ENCODE data around the gene TNFAIP1. TPM values are rescaled to one million over a fixed set of nuclear protein-coding genes. Genes with fewer than 3 reads are reported as not detected.

The TNFAIP1 gene
- total RNA-seq, 2 donors from 2014 or later, result 29.9 to 36.1 TPM

DNA sequence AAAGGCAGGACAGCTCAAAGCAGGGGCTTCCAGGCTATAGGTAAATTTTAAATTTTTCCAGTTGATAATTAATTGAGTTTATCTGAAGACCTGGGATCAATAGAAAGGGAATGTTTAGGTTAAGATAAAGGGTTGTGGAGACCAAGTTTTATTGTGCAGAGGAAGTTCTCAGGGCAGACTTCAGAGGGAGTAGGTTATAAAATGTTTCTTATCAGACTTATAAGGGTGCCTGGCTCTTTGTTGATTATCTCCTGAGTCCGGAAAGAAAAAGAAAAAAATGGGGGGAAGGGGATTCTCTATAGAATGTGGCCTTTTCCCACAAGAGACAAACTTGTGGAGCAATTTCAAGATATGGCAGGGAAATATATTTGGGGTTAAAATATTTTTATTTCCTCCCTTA is 54.6 kb downstream of the TNFAIP1 start:
- TF ChIP-seq, protein P1, sequence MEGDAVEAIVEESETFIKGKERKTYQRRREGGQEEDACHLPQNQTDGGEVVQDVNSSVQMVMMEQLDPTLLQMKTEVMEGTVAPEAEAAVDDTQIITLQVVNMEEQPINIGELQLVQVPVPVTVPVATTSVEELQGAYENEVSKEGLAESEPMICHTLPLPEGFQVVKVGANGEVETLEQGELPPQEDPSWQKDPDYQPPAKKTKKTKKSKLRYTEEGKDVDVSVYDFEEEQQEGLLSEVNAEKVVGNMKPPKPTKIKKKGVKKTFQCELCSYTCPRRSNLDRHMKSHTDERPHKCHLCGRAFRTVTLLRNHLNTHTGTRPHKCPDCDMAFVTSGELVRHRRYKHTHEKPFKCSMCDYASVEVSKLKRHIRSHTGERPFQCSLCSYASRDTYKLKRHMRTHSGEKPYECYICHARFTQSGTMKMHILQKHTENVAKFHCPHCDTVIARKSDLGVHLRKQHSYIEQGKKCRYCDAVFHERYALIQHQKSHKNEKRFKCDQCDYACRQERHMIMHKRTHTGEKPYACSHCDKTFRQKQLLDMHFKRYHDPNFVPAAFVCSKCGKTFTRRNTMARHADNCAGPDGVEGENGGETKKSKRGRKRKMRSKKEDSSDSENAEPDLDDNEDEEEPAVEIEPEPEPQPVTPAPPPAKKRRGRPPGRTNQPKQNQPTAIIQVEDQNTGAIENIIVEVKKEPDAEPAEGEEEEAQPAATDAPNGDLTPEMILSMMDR (conservative IDR thresholded peaks at IDR 0.05), result no peak
- Histone ChIP-seq H3K9me3 (ENCODE audit: control insufficient read depth, low read length) (no peaks in the 10 kb centered on the region), H3K4me1 (ENCODE audit: control insufficient read depth, insufficient read depth, low read length) (no peaks in the 10 kb centered on the region), H3K27ac (ENCODE audit: low read depth, low read length) (no peak overlapping the region), H3K36me3 (ENCODE audit: control insufficient read depth, insufficient read depth, low read length) (no peaks in the 10 kb centered on the region), H3K9ac (ENCODE audit: extremely low read depth, low read length, poor library complexity, severe bottlenecking) (no peak overlapping the region), H3K27me3 (ENCODE audit: control insufficient read depth, insufficient read depth, low read length, poor library complexity, severe bottlenecking) (peaks cover 19% of the 10 kb centered on the region), H3K4me3 (ENCODE audit: low read length) (no peak overlapping the region)
- 70 to 100% methylated on average over 1 of the region's 1 CpG for WGBS, 2 experiments (ENCODE audit: insufficient coverage in 1 of 2, insufficient read length in 1 of 2)
- H3K4me3 Mint-ChIP-seq, result no peak overlapping the region
- peaks cover 6% of the 10 kb centered on the region for H3K4me1 Mint-ChIP-seq
- no peak overlapping the region for H3K27ac Mint-ChIP-seq
- DNase-seq, result no peak
- H3K9me3 Mint-ChIP-seq, result no peaks in the 10 kb centered on the region
- H3K27me3 Mint-ChIP-seq (ENCODE audit: insufficient read depth), result peaks cover 25% of the 10 kb centered on the region
- H3K36me3 Mint-ChIP-seq (ENCODE audit: low read depth), result no peaks in the 10 kb centered on the region

DNA sequence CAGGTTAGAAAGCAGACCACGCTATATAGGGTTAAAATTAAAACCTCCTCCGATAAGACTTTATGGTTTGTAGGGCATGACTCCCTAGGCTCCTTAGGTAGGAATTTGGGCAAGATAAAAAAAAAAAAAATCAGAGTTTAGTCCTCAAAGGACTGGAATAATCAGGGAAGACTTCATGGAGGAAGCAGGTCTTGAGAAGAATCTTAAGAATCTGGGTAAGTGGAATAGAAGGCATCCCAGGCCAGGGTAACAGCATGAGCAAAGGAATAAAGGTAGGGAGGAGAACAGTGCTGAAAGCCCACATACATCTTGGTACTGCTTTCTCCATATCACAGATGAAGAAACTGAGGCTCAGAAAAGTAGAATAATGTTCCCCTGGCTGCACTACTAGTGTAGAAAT is 55.0 kb downstream of the TNFAIP1 start:
- TF ChIP-seq, protein P1 (conservative IDR thresholded peaks at IDR 0.05), result no peak
- Histone ChIP-seq H3K9ac (ENCODE audit: extremely low read depth, low read length, poor library complexity, severe bottlenecking) (no peak overlapping the region), H3K27me3 (ENCODE audit: control insufficient read depth, insufficient read depth, low read length, poor library complexity, severe bottlenecking) (peaks cover 15% of the 10 kb centered on the region), H3K4me3 (ENCODE audit: low read length) (no peak overlapping the region), H3K27ac (ENCODE audit: low read depth, low read length) (no peak overlapping the region), H3K9me3 (ENCODE audit: control insufficient read depth, low read length) (no peaks in the 10 kb centered on the region), H3K36me3 (ENCODE audit: control insufficient read depth, insufficient read depth, low read length) (no peaks in the 10 kb centered on the region), H3K4me1 (ENCODE audit: control insufficient read depth, insufficient read depth, low read length) (no peaks in the 10 kb centered on the region)
- no peaks in the 10 kb centered on the region for H3K9me3 Mint-ChIP-seq
- DNase-seq, result no peak
- H3K36me3 Mint-ChIP-seq (ENCODE audit: low read depth), result no peaks in the 10 kb centered on the region
- peaks cover 21% of the 10 kb centered on the region for H3K27me3 Mint-ChIP-seq (ENCODE audit: insufficient read depth)
- WGBS, 2 experiments (ENCODE audit: insufficient coverage in 1 of 2, insufficient read length in 1 of 2), result 95% methylated on average over 2 of the region's 2 CpGs; no CpG with 5 or more reads in 1 of the 2 experiments
- H3K27ac Mint-ChIP-seq, result no peak overlapping the region
- H3K4me3 Mint-ChIP-seq, result no peak overlapping the region
- peaks cover 10% of the 10 kb centered on the region for H3K4me1 Mint-ChIP-seq

DNA sequence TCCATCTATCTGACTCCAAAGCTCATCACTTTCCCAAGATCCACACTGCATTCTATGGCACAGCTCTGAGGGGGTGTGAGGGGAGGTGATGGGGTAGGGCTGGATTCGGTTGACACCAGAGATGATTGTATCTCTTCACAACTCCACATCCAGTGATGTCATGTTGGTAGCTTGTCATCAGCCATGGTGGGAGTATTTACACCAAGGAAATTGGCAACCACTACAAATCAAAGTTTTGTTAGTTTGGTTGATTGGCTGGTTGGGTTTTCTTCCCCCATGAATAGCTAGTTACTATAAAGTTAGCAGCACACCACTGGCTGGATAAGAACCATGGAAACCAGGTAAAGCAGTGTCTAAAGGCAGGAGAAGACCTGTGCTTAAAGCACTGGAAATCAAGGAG is 55.4 kb downstream of the TNFAIP1 start:
- H3K4me1 ChIP-seq (ENCODE audit: control insufficient read depth, insufficient read depth, low read length), result no peaks in the 10 kb centered on the region
- Mint-ChIP-seq H3K4me1 (peaks cover 14% of the 10 kb centered on the region), H3K36me3 (ENCODE audit: low read depth) (no peaks in the 10 kb centered on the region), H3K27me3 (ENCODE audit: insufficient read depth) (peaks cover 17% of the 10 kb centered on the region), H3K4me3 (no peak overlapping the region), H3K9me3 (no peaks in the 10 kb centered on the region), H3K27ac (no peak overlapping the region)
- TF ChIP-seq, protein P1 (conservative IDR thresholded peaks at IDR 0.05), result no peak
- H3K36me3 ChIP-seq (ENCODE audit: control insufficient read depth, insufficient read depth, low read length), result no peaks in the 10 kb centered on the region
- no peak for DNase-seq
- WGBS, 2 experiments (ENCODE audit: insufficient coverage in 1 of 2, insufficient read length in 1 of 2), result no CpG with 5 or more reads among the region's 1 CpG
- no peak overlapping the region for H3K4me3 ChIP-seq (ENCODE audit: low read length)
- no peak overlapping the region for H3K27ac ChIP-seq (ENCODE audit: low read depth, low read length)
- H3K27me3 ChIP-seq (ENCODE audit: control insufficient read depth, insufficient read depth, low read length, poor library complexity, severe bottlenecking), result peaks cover 11% of the 10 kb centered on the region
- no peaks in the 10 kb centered on the region for H3K9me3 ChIP-seq (ENCODE audit: control insufficient read depth, low read length)
- no peak overlapping the region for H3K9ac ChIP-seq (ENCODE audit: extremely low read depth, low read length, poor library complexity, severe bottlenecking)
